Neural cell (in vitro differentiated cells): ENCODE results near the gene DNAJC5. TPM values are rescaled to one million over a fixed set of nuclear protein-coding genes. Genes with fewer than 3 reads are reported as not detected.

Experiments
- H2AFZ ChIP-seq: fragments of 200-600, 300-800 bp; sonication (generic), shearing (Covaris generic); 2 replicates; pipeline ENCODE4 v1.6.0; 2014; ENCODE audit warnings: low read depth, mild to moderate bottlenecking, antibody characterized with exemption, low read length, moderate library complexity
- H3F3A ChIP-seq: fragments of 200-600 bp; shearing (Covaris generic); 2 replicates; pipeline ENCODE4 v1.6.1; 2016; ENCODE audit warnings: mild to moderate bottlenecking, moderate library complexity, mixed read lengths, antibody characterized with exemption, low read length; ENCODE audit not compliant: insufficient read depth, poor library complexity, severe bottlenecking
- H3K27ac ChIP-seq: fragments of 200-600, 300-800 bp; sonication (generic), shearing (Covaris generic); 2 replicates; pipeline ENCODE4 v1.5.1; 2014; ENCODE audit warnings: mild to moderate bottlenecking, low read length, moderate library complexity
- H3K27me3 ChIP-seq: fragments of 300-800, 200-600 bp; sonication (generic), shearing (Covaris generic); 2 replicates; pipeline ENCODE4 v1.6.0; 2014; ENCODE audit warnings: mild to moderate bottlenecking, low read depth, low read length, moderate library complexity; ENCODE audit not compliant: insufficient read depth
- H3K36me3 ChIP-seq: fragments of 300-800, 200-600 bp; sonication (generic), shearing (Covaris generic); 2 replicates; pipeline ENCODE4 v1.5.1; 2014; ENCODE audit warnings: mild to moderate bottlenecking, antibody characterized with exemption, low read length, moderate library complexity; ENCODE audit not compliant: insufficient read depth
- H3K4me2 ChIP-seq: fragments of 300-800, 200-600 bp; sonication (generic), shearing (Covaris generic); 2 replicates; pipeline ENCODE4 v1.6.0; 2014; ENCODE audit warnings: mild to moderate bottlenecking, low read length
- H3K4me3 ChIP-seq: fragments of 300-800, 200-600 bp; sonication (generic), shearing (Covaris generic); 2 replicates; pipeline ENCODE4 v1.5.1; 2014; ENCODE audit warnings: mild to moderate bottlenecking, low read length, moderate library complexity
- H3K79me2 ChIP-seq: fragments of 200-600 bp; shearing (Covaris generic); replicated peaks from 2 replicates; pipeline ENCODE4 v1.6.0; 2014; ENCODE audit warnings: mild to moderate bottlenecking, low read length, moderate library complexity; ENCODE audit not compliant: insufficient read depth
- H3K9ac ChIP-seq: fragments of 300-800, 200-600 bp; sonication (generic), shearing (Covaris generic); 2 replicates; pipeline ENCODE4 v1.6.1; 2016; ENCODE audit warnings: mild to moderate bottlenecking, low read length, mixed read lengths
- H3K9me2 ChIP-seq: fragments of 200-600 bp; shearing (Covaris generic); 2 replicates; pipeline ENCODE4 v1.6.1; 2016; ENCODE audit warnings: mild to moderate bottlenecking, low read length, mixed read lengths; ENCODE audit not compliant: insufficient read depth
- H3K9me3 ChIP-seq: fragments of 200-600, 300-800 bp; sonication (generic), shearing (Covaris generic); 2 replicates; pipeline ENCODE4 v1.6.1; 2016; ENCODE audit warnings: mild to moderate bottlenecking, mixed run types, low read length, moderate library complexity, mixed read lengths
- H4K20me1 ChIP-seq: fragments of 200-600 bp; shearing (Covaris generic); 2 replicates; pipeline ENCODE4 v1.6.1; 2016; ENCODE audit warnings: mild to moderate bottlenecking, mixed run types; ENCODE audit not compliant: insufficient read depth
- EP300 ChIP-seq: fragments of 450-650 bp; conservative IDR thresholded peaks from 2 replicates; pipeline ENCODE4 v1.6.1; 2014; ENCODE audit warnings: antibody characterized with exemption, mild to moderate bottlenecking, moderate library complexity; ENCODE audit not compliant: poor library complexity, severe bottlenecking
- EZH2 ChIP-seq: fragments of 200-600, 300-800 bp; shearing (Covaris generic), sonication (generic); IDR thresholded peaks from 2 replicates; pipeline ENCODE4 v1.6.1; 2014; ENCODE audit warnings: antibody characterized with exemption, low read length, borderline replicate concordance, mild to moderate bottlenecking; ENCODE audit not compliant: insufficient read depth, poor library complexity, severe bottlenecking
- MXI1 ChIP-seq: fragments of 450-650 bp; conservative IDR thresholded peaks from 2 replicates; pipeline ENCODE4 v1.6.1; 2014; ENCODE audit warnings: antibody characterized with exemption, mild to moderate bottlenecking; ENCODE audit not compliant: poor library complexity, severe bottlenecking
- POLR2AphosphoS5 ChIP-seq: IDR thresholded peaks from 2 replicates; pipeline ENCODE4 v1.6.1; 2012
- SMC3 ChIP-seq: fragments of 450-650 bp; conservative IDR thresholded peaks from 2 replicates; pipeline ENCODE4 v1.6.1; 2014; ENCODE audit warnings: antibody characterized with exemption, mild to moderate bottlenecking, moderate library complexity; ENCODE audit not compliant: poor library complexity
- TAF1 ChIP-seq: IDR thresholded peaks from 2 replicates; pipeline ENCODE4 v1.6.1; 2012; ENCODE audit warnings: low read depth
- polyA plus RNA-seq: library from polyadenylated mRNA; depleted of rRNA; stranded (reverse); fragments of >200 nt; gene quantifications from 2 replicates; pipeline ENCODE4 v1.2.3, GENCODE V29; 2014
- TF ChIP-seq, protein P1 (sequence below): fragments of 450-650 bp; IDR thresholded peaks from 2 replicates; pipeline ENCODE4 v1.5.1; 2014; ENCODE audit warnings: antibody characterized with exemption, mild to moderate bottlenecking, moderate library complexity; ENCODE audit not compliant: poor library complexity, severe bottlenecking
- TF ChIP-seq, protein P2 (sequence below): IDR thresholded peaks from 2 replicates; pipeline ENCODE4 v1.6.1; 2012; ENCODE audit warnings: borderline replicate concordance

DNAJC5 gene
- polyA plus RNA-seq, 1 donor from 2014 or later = 82.8 TPM

- no peak overlapping the region for H3K27ac ChIP-seq
- H3K79me2 ChIP-seq = peaks cover 19% of the 10 kb centered on the region
- peaks cover 7% of the 10 kb centered on the region for H4K20me1 ChIP-seq
- H3K4me2 ChIP-seq = no peak overlapping the region
- no peaks in the 10 kb centered on the region for H3F3A ChIP-seq
- no peak overlapping the region for H3K4me3 ChIP-seq
- no peak overlapping the region for H3K9ac ChIP-seq
- H3K36me3 ChIP-seq = no peaks in the 10 kb centered on the region
- no peaks in the 10 kb centered on the region for H3K9me3 ChIP-seq
- H3K9me2 ChIP-seq = no peaks in the 10 kb centered on the region
- no peak overlapping the region for H2AFZ ChIP-seq
- no peaks in the 10 kb centered on the region for H3K27me3 ChIP-seq
- TF ChIP-seq SMC3 = no peak
- no peak for TF ChIP-seq POLR2AphosphoS5
- TF ChIP-seq TAF1 = no peak
- no peak for TF ChIP-seq MXI1
- TF ChIP-seq, protein P1, sequence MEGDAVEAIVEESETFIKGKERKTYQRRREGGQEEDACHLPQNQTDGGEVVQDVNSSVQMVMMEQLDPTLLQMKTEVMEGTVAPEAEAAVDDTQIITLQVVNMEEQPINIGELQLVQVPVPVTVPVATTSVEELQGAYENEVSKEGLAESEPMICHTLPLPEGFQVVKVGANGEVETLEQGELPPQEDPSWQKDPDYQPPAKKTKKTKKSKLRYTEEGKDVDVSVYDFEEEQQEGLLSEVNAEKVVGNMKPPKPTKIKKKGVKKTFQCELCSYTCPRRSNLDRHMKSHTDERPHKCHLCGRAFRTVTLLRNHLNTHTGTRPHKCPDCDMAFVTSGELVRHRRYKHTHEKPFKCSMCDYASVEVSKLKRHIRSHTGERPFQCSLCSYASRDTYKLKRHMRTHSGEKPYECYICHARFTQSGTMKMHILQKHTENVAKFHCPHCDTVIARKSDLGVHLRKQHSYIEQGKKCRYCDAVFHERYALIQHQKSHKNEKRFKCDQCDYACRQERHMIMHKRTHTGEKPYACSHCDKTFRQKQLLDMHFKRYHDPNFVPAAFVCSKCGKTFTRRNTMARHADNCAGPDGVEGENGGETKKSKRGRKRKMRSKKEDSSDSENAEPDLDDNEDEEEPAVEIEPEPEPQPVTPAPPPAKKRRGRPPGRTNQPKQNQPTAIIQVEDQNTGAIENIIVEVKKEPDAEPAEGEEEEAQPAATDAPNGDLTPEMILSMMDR = no peak
- TF ChIP-seq EZH2 = no peak
- TF ChIP-seq, protein P2, sequence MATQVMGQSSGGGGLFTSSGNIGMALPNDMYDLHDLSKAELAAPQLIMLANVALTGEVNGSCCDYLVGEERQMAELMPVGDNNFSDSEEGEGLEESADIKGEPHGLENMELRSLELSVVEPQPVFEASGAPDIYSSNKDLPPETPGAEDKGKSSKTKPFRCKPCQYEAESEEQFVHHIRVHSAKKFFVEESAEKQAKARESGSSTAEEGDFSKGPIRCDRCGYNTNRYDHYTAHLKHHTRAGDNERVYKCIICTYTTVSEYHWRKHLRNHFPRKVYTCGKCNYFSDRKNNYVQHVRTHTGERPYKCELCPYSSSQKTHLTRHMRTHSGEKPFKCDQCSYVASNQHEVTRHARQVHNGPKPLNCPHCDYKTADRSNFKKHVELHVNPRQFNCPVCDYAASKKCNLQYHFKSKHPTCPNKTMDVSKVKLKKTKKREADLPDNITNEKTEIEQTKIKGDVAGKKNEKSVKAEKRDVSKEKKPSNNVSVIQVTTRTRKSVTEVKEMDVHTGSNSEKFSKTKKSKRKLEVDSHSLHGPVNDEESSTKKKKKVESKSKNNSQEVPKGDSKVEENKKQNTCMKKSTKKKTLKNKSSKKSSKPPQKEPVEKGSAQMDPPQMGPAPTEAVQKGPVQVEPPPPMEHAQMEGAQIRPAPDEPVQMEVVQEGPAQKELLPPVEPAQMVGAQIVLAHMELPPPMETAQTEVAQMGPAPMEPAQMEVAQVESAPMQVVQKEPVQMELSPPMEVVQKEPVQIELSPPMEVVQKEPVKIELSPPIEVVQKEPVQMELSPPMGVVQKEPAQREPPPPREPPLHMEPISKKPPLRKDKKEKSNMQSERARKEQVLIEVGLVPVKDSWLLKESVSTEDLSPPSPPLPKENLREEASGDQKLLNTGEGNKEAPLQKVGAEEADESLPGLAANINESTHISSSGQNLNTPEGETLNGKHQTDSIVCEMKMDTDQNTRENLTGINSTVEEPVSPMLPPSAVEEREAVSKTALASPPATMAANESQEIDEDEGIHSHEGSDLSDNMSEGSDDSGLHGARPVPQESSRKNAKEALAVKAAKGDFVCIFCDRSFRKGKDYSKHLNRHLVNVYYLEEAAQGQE = no peak
- no peak for TF ChIP-seq EP300
Observed at GRCh38 chr20:63892402-63892801, 2.5 kb upstream of the DNAJC5 start.

DNA sequence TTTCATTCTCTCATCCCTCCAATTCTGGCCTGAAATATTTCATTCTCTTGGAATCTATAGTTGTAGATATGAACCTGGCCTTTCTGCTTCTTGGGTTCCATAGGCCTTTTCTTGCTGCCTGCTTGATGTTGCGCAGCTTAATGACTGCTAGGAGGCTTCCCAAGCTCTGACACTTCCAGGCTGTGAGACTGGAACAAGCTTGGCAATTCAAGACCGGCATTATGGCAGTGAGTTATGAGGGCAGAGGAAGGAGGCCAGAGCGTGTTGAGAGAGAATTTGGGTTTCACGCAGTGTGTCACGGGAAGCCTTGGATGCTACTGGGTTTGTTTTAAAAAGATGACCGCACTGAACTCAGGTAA is 948 bp upstream of the DNAJC5 start:
- Histone ChIP-seq H3K79me2 (peaks cover 30% of the 10 kb centered on the region), H3F3A (no peaks in the 10 kb centered on the region), H3K4me2 (no peak overlapping the region), H3K36me3 (no peaks in the 10 kb centered on the region), H3K9ac (peak overlapping the region; percentile 60), H3K4me3 (peak overlapping the region; percentile 88), H3K27ac (no peak overlapping the region), H3K27me3 (no peaks in the 10 kb centered on the region), H4K20me1 (peaks cover 16% of the 10 kb centered on the region), H2AFZ (peak overlapping the region; percentile 65), H3K9me2 (no peaks in the 10 kb centered on the region), H3K9me3 (no peaks in the 10 kb centered on the region)
- TF ChIP-seq, protein P1 = no peak
- TF ChIP-seq EP300 (no peak), SMC3 (no peak)
